Mesodermal cell (in vitro differentiated cells): ENCODE results near the gene ERCC6. TPM values are rescaled to one million over a fixed set of nuclear protein-coding genes. Genes with fewer than 3 reads are reported as not detected.
A peak's percentile ranks its signal among the peaks of the same experiment; 100 is the strongest.

Experiments
- H3K27ac ChIP-seq: 2 replicates; pipeline ENCODE4 v1.7.0; 2013; ENCODE audit warnings: mild to moderate bottlenecking, low read depth, low read length, moderate library complexity; ENCODE audit not compliant: severe bottlenecking
- H3K36me3 ChIP-seq: 2 replicates; pipeline ENCODE4 v1.7.1; 2013; ENCODE audit warnings: mild to moderate bottlenecking, low read length, moderate library complexity; ENCODE audit not compliant: control insufficient read depth, insufficient read depth
- H3K4me1 ChIP-seq: one replicate; pipeline ENCODE4 v1.7.1; 2013; ENCODE audit warnings: mild to moderate bottlenecking, low read length; ENCODE audit not compliant: insufficient read depth, control insufficient read depth, poor library complexity, severe bottlenecking
- H3K4me3 ChIP-seq: 2 replicates; pipeline ENCODE4 v1.7.0; 2013; ENCODE audit warnings: low read length, control low read depth, mild to moderate bottlenecking; ENCODE audit not compliant: insufficient read depth, poor library complexity, severe bottlenecking; ENCODE audit errors: extremely low read depth
- H3K9me3 ChIP-seq: 2 replicates; pipeline ENCODE4 v1.7.1; 2013; ENCODE audit warnings: mild to moderate bottlenecking, low read length, moderate library complexity; ENCODE audit not compliant: control insufficient read depth
- WGBS, 2 experiments: methylation state at CpG; one replicate each; pipeline ENCODE4 v1.1.5; 2013; ENCODE audit warnings: missing lambda C conversion rate in 2 of 2; ENCODE audit not compliant: insufficient coverage in 2 of 2; 5-methylcytosine and 5-hydroxymethylcytosine counted together
- polyA plus RNA-seq, 2 experiments: library from polyadenylated mRNA; stranded (reverse); fragments of 50-300 nt; gene quantifications; one replicate each; pipeline ENCODE4 v1.2.3, GENCODE V29; 2013

The ERCC6 gene
- 6.4 TPM for polyA plus RNA-seq (2013, experiment 1 of 2)
- polyA plus RNA-seq (2013, experiment 2 of 2), result 6.6 TPM

- Histone ChIP-seq H3K36me3 (no peaks in the 10 kb centered on the region), H3K9me3 (no peaks in the 10 kb centered on the region), H3K27ac (peak within 1 kb of the TSS; percentile 90), H3K4me3 (peak within 1 kb of the TSS; percentile 64), H3K4me1 (no peaks in the 10 kb centered on the region)
- WGBS, 2 experiments, result 11% methylated on average over 56 to 63 of the region's 75 CpGs
Observed at GRCh38 chr10:49538381-49539319, at the start of gene ERCC6. Gene ERCC6, minus strand, starts transcription at chr10:49539121.

DNA sequence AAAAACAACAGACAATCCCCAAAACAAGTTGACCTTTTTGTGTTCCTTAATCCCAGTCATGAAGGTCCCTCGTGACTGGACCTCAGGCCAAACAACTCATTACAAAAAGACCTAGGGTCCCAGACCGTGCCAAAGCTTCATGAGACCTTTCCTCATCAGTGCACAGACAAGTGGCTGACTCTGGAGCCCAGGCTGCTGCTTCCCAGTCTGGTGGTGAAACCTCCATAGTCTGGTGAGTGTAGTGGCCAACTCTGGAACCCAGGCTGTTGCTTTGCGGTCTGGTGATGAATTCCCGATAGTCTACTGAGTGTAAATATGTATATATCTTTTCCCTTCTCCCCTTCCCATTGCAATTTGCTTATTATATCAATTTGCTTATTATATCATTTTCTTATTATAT lies 49.1 kb upstream of the ERCC6 start:
- H3K27ac ChIP-seq, result no peak overlapping the region
- H3K36me3 ChIP-seq, result no peaks in the 10 kb centered on the region
- no peaks in the 10 kb centered on the region for H3K4me1 ChIP-seq
- H3K9me3 ChIP-seq, result no peaks in the 10 kb centered on the region
- H3K4me3 ChIP-seq, result no peak overlapping the region
- WGBS, 2 experiments, result 80 to 89% methylated on average over 1 to 2 of the region's 4 CpGs

GRCh38 chr10:49585387-49585786 lies 46.5 kb upstream of the ERCC6 start:
- Histone ChIP-seq H3K4me1 (no peaks in the 10 kb centered on the region), H3K36me3 (no peaks in the 10 kb centered on the region), H3K27ac (no peak overlapping the region), H3K9me3 (no peaks in the 10 kb centered on the region), H3K4me3 (no peak overlapping the region)

- no peaks in the 10 kb centered on the region for H3K4me1 ChIP-seq
- H3K9me3 ChIP-seq, result no peaks in the 10 kb centered on the region
- H3K27ac ChIP-seq, result no peak overlapping the region
- 93 to 100% methylated on average over 1 to 2 of the region's 2 CpGs for WGBS, 2 experiments
- H3K4me3 ChIP-seq, result no peak overlapping the region
- H3K36me3 ChIP-seq, result no peaks in the 10 kb centered on the region
Observed at GRCh38 chr10:49579621-49580020, 40.7 kb upstream of the ERCC6 start.

DNA sequence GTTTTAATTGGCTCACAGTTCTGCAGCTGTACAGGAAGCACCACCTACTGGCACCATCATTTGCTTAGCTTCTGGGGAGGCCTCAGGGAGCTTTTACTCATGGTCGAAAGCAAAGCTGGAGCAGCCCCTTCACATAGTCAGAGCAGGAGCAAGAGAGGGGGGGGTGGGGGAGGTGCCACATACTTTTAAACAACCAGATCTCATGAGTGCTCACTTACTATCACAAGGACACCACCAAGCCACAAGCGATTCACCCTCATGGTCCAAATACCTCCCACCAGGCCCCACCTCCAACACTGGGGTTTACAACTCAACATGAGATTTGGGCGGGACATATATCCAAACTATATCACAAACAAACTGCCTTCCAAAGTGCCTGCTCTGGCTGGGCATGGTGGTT lies 39.5 kb upstream of the ERCC6 start:
- WGBS, 2 experiments, result 81 to 92% methylated on average over 2 of the region's 3 CpGs
- Histone ChIP-seq H3K36me3 (no peaks in the 10 kb centered on the region), H3K4me1 (no peaks in the 10 kb centered on the region), H3K9me3 (no peaks in the 10 kb centered on the region), H3K4me3 (no peak overlapping the region), H3K27ac (no peak overlapping the region)

- H3K4me1 ChIP-seq, result no peaks in the 10 kb centered on the region
- no CpG with 5 or more reads among the region's 2 CpGs for WGBS, 2 experiments
- H3K9me3 ChIP-seq, result no peaks in the 10 kb centered on the region
- H3K4me3 ChIP-seq, result no peak overlapping the region
- no peaks in the 10 kb centered on the region for H3K36me3 ChIP-seq
- H3K27ac ChIP-seq, result no peak overlapping the region
Observed at GRCh38 chr10:49577182-49577925, 38.4 kb upstream of the ERCC6 start.

- no peaks in the 10 kb centered on the region for H3K4me1 ChIP-seq
- no peaks in the 10 kb centered on the region for H3K36me3 ChIP-seq
- H3K4me3 ChIP-seq, result no peak overlapping the region
- 83 to 89% methylated on average over 10 to 11 of the region's 11 CpGs for WGBS, 2 experiments
- no peaks in the 10 kb centered on the region for H3K9me3 ChIP-seq
- no peak overlapping the region for H3K27ac ChIP-seq
Observed at GRCh38 chr10:49575489-49576072, 36.7 kb upstream of the ERCC6 start.

GRCh38 chr10:49572594-49573114 lies 33.7 kb upstream of the ERCC6 start:
- Histone ChIP-seq H3K27ac (no peak overlapping the region), H3K9me3 (peaks cover 7% of the 10 kb centered on the region), H3K4me1 (no peaks in the 10 kb centered on the region), H3K36me3 (no peaks in the 10 kb centered on the region), H3K4me3 (no peak overlapping the region)
- 88 to 91% methylated on average over 7 of the region's 9 CpGs for WGBS, 2 experiments

DNA sequence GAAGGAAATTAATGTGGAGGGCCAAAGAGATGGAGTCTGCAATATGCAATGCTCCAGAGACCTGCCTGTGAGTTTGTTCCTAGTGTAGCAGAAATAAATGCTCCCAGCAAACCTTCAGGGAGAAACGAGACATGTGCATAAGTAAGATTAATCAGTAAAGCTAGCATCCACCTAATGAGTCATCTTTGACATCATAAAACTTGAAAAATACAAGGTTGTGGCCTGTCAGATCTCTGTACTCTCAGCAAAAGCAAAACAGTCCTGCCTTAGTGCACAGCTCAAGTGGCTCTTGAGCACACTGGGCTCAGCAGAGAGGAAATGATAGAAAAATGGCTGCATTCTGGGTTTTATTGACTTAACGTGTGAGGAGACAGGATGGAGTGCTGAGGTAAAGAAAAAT lies 32.5 kb upstream of the ERCC6 start:
- Histone ChIP-seq H3K4me1 (no peaks in the 10 kb centered on the region), H3K4me3 (no peak overlapping the region), H3K36me3 (no peaks in the 10 kb centered on the region), H3K27ac (no peak overlapping the region), H3K9me3 (peaks cover 7% of the 10 kb centered on the region)
- 100% methylated on average over 1 of the region's 2 CpGs; no CpG with 5 or more reads in 1 of the 2 experiments for WGBS, 2 experiments

- 88% methylated on average over 1 of the region's 3 CpGs; no CpG with 5 or more reads in 1 of the 2 experiments for WGBS, 2 experiments
Observed at GRCh38 chr10:49569031-49569631, 30.2 kb upstream of the ERCC6 start.

More at GRCh38 chr10:49569031-49569631, 30.2 kb upstream of the ERCC6 start:
- peaks cover 7% of the 10 kb centered on the region for H3K9me3 ChIP-seq
- no peak overlapping the region for H3K27ac ChIP-seq
- H3K4me3 ChIP-seq, result no peak overlapping the region
- no peaks in the 10 kb centered on the region for H3K36me3 ChIP-seq
- no peaks in the 10 kb centered on the region for H3K4me1 ChIP-seq
